Glutamatergic neuron (in vitro differentiated cells): ENCODE results near the gene TLE1. TPM values are rescaled to one million over a fixed set of nuclear protein-coding genes. Genes with fewer than 3 reads are reported as not detected.

Experiments
- DNase-seq: peaks from one replicate; pipeline ENCODE4 v3.0.0; 2022
- H3K27ac Mint-ChIP-seq: one replicate; pipeline ENCODE4 v1.8.0; 2020; ENCODE audit warnings: mild to moderate bottlenecking, mixed read lengths, inconsistent platforms; ENCODE audit not compliant: unreplicated experiment
- H3K27me3 Mint-ChIP-seq: one replicate; pipeline ENCODE4 v1.8.0; 2020; ENCODE audit warnings: mild to moderate bottlenecking, moderate library complexity, mixed read lengths, inconsistent platforms; ENCODE audit not compliant: unreplicated experiment
- H3K36me3 Mint-ChIP-seq: one replicate; pipeline ENCODE4 v1.8.0; 2020; ENCODE audit warnings: mild to moderate bottlenecking, mixed read lengths, inconsistent platforms; ENCODE audit not compliant: unreplicated experiment
- H3K4me1 Mint-ChIP-seq: one replicate; pipeline ENCODE4 v1.8.0; 2020; ENCODE audit warnings: mild to moderate bottlenecking, low read depth, mixed read lengths, inconsistent platforms; ENCODE audit not compliant: unreplicated experiment
- H3K4me3 Mint-ChIP-seq: one replicate; pipeline ENCODE4 v1.8.0; 2020; ENCODE audit warnings: mild to moderate bottlenecking, mixed read lengths, inconsistent platforms; ENCODE audit not compliant: unreplicated experiment
- H3K9me3 Mint-ChIP-seq: one replicate; pipeline ENCODE4 v1.8.0; 2020; ENCODE audit warnings: mild to moderate bottlenecking, moderate library complexity, mixed read lengths, inconsistent platforms; ENCODE audit not compliant: unreplicated experiment
- CTCF ChIP-seq: fragments of 200-600 bp; sonication (generic); IDR thresholded peaks from one replicate; pipeline ENCODE4 v1.5.0; 2021; ENCODE audit not compliant: partially characterized antibody, unreplicated experiment
- total RNA-seq: library from RNA; stranded (reverse); fragmentation: NEBNext Ultra II Directional; extraction: Animal tissue kit (Norgen Biotek cat#: 25700); gene quantifications from one replicate; pipeline ENCODE4 v1.2.1, GENCODE V29; 2021; ENCODE audit not compliant: unreplicated experiment

Gene TLE1
- total RNA-seq, 1 donor from 2014 or later = 345 TPM

GRCh38 chr9:81673310-81673709 is 16.0 kb downstream of the TLE1 start:
- peaks cover 29% of the 10 kb centered on the region for H3K9me3 Mint-ChIP-seq
- peaks cover 10% of the 10 kb centered on the region for H3K36me3 Mint-ChIP-seq
- H3K27me3 Mint-ChIP-seq = peaks cover 20% of the 10 kb centered on the region
- peak overlapping the region; percentile 67 for H3K4me3 Mint-ChIP-seq
- H3K27ac Mint-ChIP-seq = peak overlapping the region; percentile 82
- TF ChIP-seq CTCF = no peak
- no peak for DNase-seq
- peaks cover 59% of the 10 kb centered on the region for H3K4me1 Mint-ChIP-seq

GRCh38 chr9:81671880-81672280 is 17.5 kb downstream of the TLE1 start:
- TF ChIP-seq CTCF = no peak
- H3K4me3 Mint-ChIP-seq = peak overlapping the region; percentile 40
- H3K9me3 Mint-ChIP-seq = peaks cover 32% of the 10 kb centered on the region
- peaks cover 10% of the 10 kb centered on the region for H3K36me3 Mint-ChIP-seq
- peaks cover 20% of the 10 kb centered on the region for H3K27me3 Mint-ChIP-seq
- DNase-seq = no peak
- peak overlapping the region; percentile 53 for H3K27ac Mint-ChIP-seq
- H3K4me1 Mint-ChIP-seq = peaks cover 72% of the 10 kb centered on the region

GRCh38 chr9:81669866-81670265 is 19.5 kb downstream of the TLE1 start:
- Mint-ChIP-seq H3K27ac (peak overlapping the region; percentile 96), H3K4me3 (peak overlapping the region; percentile 86), H3K27me3 (peaks cover 18% of the 10 kb centered on the region), H3K9me3 (peaks cover 44% of the 10 kb centered on the region), H3K4me1 (peaks cover 74% of the 10 kb centered on the region), H3K36me3 (peaks cover 10% of the 10 kb centered on the region)
- DNase-seq = no peak
- TF ChIP-seq CTCF = no peak

- peak; percentile 46 for DNase-seq
- H3K27ac Mint-ChIP-seq = peak overlapping the region; percentile 96
- TF ChIP-seq CTCF = no peak
- peak overlapping the region; percentile 86 for H3K4me3 Mint-ChIP-seq
- peaks cover 21% of the 10 kb centered on the region for H3K27me3 Mint-ChIP-seq
- peaks cover 10% of the 10 kb centered on the region for H3K36me3 Mint-ChIP-seq
- H3K9me3 Mint-ChIP-seq = peaks cover 46% of the 10 kb centered on the region
- peaks cover 76% of the 10 kb centered on the region for H3K4me1 Mint-ChIP-seq
These were observed 20.2 kb downstream of the TLE1 start for GRCh38 chr9:81669041-81669651.

- DNase-seq = no peak
- Mint-ChIP-seq H3K27me3 (peaks cover 15% of the 10 kb centered on the region), H3K4me1 (peaks cover 73% of the 10 kb centered on the region), H3K9me3 (peaks cover 36% of the 10 kb centered on the region), H3K4me3 (peak overlapping the region; percentile 81), H3K36me3 (peaks cover 11% of the 10 kb centered on the region), H3K27ac (peak overlapping the region; percentile 89)
- no peak for TF ChIP-seq CTCF
These were observed 23.2 kb downstream of the TLE1 start for GRCh38 chr9:81666123-81666522.
